ENCODE measurements around the gene CCDC106. TPM values are rescaled to one million over a fixed set of nuclear protein-coding genes. Genes with fewer than 3 reads are reported as not detected.

CCDC106 gene
- total RNA-seq, 2 experiments from 2014 or later: 1.7 to 1.8 TPM

DNA sequence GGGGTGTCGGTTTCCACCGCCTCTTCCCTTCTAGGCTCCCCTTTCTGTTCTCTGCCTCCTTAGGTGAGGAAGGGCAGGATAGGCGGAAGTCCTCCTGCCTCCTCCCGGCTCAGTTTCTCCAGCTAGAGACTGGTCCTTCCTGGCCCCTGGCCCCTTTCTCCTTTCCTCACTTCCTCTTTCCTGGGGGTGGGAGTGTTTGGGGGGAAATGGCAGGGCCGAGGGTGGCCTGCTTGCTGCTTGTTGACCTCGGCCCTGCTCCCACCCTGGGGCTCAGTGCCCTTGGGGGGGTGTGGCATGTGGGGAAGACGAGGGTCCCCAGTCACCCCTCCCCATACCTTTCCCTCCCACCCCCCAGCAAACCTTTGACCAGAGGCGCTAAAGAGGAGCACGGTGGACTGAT lies 11.8 kb downstream of the CCDC106 start:
- no peaks in the 10 kb centered on the region for H3K9me3 Mint-ChIP-seq
- intact Hi-C loops (cut with DNase I, micrococcal nuclease): loop anchor here in 1 of 2 experiments (5.0 to 10.0 kb wide), 2 partner anchors 543 to 1465 kb away; partner anchors contain the start of genes PPP1R12C and TSEN34
- no peak overlapping the region for H3K27ac ChIP-seq (ENCODE audit: low read depth in 1 of 2, low read length in 2 of 2)
- CTCF ChIA-PET: no interaction called here
- peak overlapping the region; percentile 68 for H3K27ac Mint-ChIP-seq
- POLR2A ChIA-PET: no interaction called here
- H3K4me1 Mint-ChIP-seq (ENCODE audit: low read depth): peaks cover 46% of the 10 kb centered on the region
- peaks cover 69% of the 10 kb centered on the region for H3K36me3 Mint-ChIP-seq (ENCODE audit: low read depth)
- H3K9me3 ChIP-seq (ENCODE audit: control insufficient read depth in 1 of 2, insufficient read depth in 1 of 2, low read length in 2 of 2): no peaks in the 10 kb centered on the region
- H3K4me3 Mint-ChIP-seq: peak overlapping the region; percentile 72
- DNase-seq: no peak
- no peak overlapping the region for H3K4me3 ChIP-seq (ENCODE audit: low read length)
- no peaks in the 10 kb centered on the region for H3K27me3 Mint-ChIP-seq
- no peak for ATAC-seq (ENCODE audit: poor library complexity)
- peaks cover 62% of the 10 kb centered on the region for H3K4me1 ChIP-seq (ENCODE audit: insufficient read depth, low read length)
- peaks cover 66% of the 10 kb centered on the region for H3K36me3 ChIP-seq (ENCODE audit: insufficient read depth, low read length)
- no peaks in the 10 kb centered on the region for H3K27me3 ChIP-seq (ENCODE audit: control insufficient read depth in 1 of 2, insufficient read depth in 2 of 2, low read length in 2 of 2)
- no peak for TF ChIP-seq CTCF (IDR thresholded peaks at IDR 0.05)

- H3K9me3 Mint-ChIP-seq: no peaks in the 10 kb centered on the region
- Histone ChIP-seq H3K27ac (ENCODE audit: low read depth in 1 of 2, low read length in 2 of 2) (no peak overlapping the region), H3K9me3 (ENCODE audit: control insufficient read depth in 1 of 2, insufficient read depth in 1 of 2, low read length in 2 of 2) (no peaks in the 10 kb centered on the region), H3K4me3 (ENCODE audit: low read length) (no peak overlapping the region), H3K4me1 (ENCODE audit: insufficient read depth, low read length) (peaks cover 62% of the 10 kb centered on the region), H3K27me3 (ENCODE audit: control insufficient read depth in 1 of 2, insufficient read depth in 2 of 2, low read length in 2 of 2) (no peaks in the 10 kb centered on the region), H3K36me3 (ENCODE audit: insufficient read depth, low read length) (peaks cover 69% of the 10 kb centered on the region)
- H3K27me3 Mint-ChIP-seq: no peaks in the 10 kb centered on the region
- ATAC-seq (ENCODE audit: poor library complexity): no peak
- H3K4me3 Mint-ChIP-seq: no peak overlapping the region
- no peak for DNase-seq
- peaks cover 70% of the 10 kb centered on the region for H3K36me3 Mint-ChIP-seq (ENCODE audit: low read depth)
- intact Hi-C loops (cut with DNase I, micrococcal nuclease): no loop called here
- no peak for TF ChIP-seq CTCF (IDR thresholded peaks at IDR 0.05)
- peaks cover 46% of the 10 kb centered on the region for H3K4me1 Mint-ChIP-seq (ENCODE audit: low read depth)
- ChIA-PET POLR2A (no interaction called here), CTCF (no interaction called here)
- H3K27ac Mint-ChIP-seq: peak overlapping the region; percentile 24
These were observed 12.4 kb downstream of the CCDC106 start for GRCh38 chr19:55660404-55660803.

DNA sequence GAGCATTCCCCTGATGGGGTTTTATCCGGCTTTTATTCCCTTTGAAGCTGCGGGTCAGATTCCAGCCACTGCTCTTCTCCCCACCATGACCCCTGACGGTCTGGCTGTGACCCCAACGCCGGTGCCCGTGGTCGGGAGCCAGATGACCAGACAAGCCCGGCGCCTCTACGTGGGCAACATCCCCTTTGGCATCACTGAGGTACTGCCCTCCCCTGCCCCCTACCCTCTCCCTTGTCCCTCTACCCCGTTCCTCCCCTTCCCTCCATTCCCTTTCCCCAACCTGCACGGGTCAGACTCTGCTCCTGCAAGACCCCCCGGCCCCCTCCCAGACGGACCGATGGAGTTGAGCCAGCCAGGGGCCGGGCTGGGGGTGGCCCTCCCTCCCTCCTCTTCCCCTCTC lies 13.0 kb downstream of the CCDC106 start:
- H3K4me1 ChIP-seq (ENCODE audit: insufficient read depth, low read length): peaks cover 56% of the 10 kb centered on the region
- no peak overlapping the region for H3K27ac ChIP-seq (ENCODE audit: low read depth in 1 of 2, low read length in 2 of 2)
- POLR2A ChIA-PET: no interaction called here

More for the DNA sequence above, 13.0 kb downstream of the CCDC106 start:
- Mint-ChIP-seq H3K27me3 (no peaks in the 10 kb centered on the region), H3K4me3 (no peak overlapping the region), H3K9me3 (no peaks in the 10 kb centered on the region), H3K4me1 (ENCODE audit: low read depth) (peaks cover 40% of the 10 kb centered on the region), H3K27ac (no peak overlapping the region), H3K36me3 (ENCODE audit: low read depth) (peaks cover 68% of the 10 kb centered on the region)
- DNase-seq (no peak), ATAC-seq (ENCODE audit: poor library complexity) (no peak)
- TF ChIP-seq CTCF (IDR thresholded peaks at IDR 0.05): no peak
- no peak overlapping the region for H3K4me3 ChIP-seq (ENCODE audit: low read length)
- CTCF ChIA-PET: no interaction called here
- intact Hi-C loops (cut with DNase I, micrococcal nuclease): no loop called here
- H3K36me3 ChIP-seq (ENCODE audit: insufficient read depth, low read length): peaks cover 73% of the 10 kb centered on the region
- H3K9me3 ChIP-seq (ENCODE audit: control insufficient read depth in 1 of 2, insufficient read depth in 1 of 2, low read length in 2 of 2): no peaks in the 10 kb centered on the region
- H3K27me3 ChIP-seq (ENCODE audit: control insufficient read depth in 1 of 2, insufficient read depth in 2 of 2, low read length in 2 of 2): no peaks in the 10 kb centered on the region
